OCI-LY1 (cell line): Measurements from ENCODE around the gene TIMM44.

Experiments
- H2AFZ ChIP-seq: fragments of 200-600 bp; sonication (generic), shearing (Covaris generic); 2 replicates; pipeline ENCODE4 v1.6.0; 2014; ENCODE audit warnings: antibody characterized with exemption, mild to moderate bottlenecking, low read length
- H3F3A ChIP-seq: fragments of 200-600 bp; sonication (generic), shearing (Covaris generic); 2 replicates; pipeline ENCODE4 v1.6.0; 2014; ENCODE audit warnings: mild to moderate bottlenecking, antibody characterized with exemption, low read length, moderate library complexity; ENCODE audit not compliant: insufficient read depth
- H3K27ac ChIP-seq: fragments of 200-600 bp; sonication (generic); 2 replicates; pipeline ENCODE4 v1.5.1; 2014; ENCODE audit warnings: low read length, mixed run types, mild to moderate bottlenecking, low read depth; ENCODE audit not compliant: poor library complexity, severe bottlenecking
- H3K27me3 ChIP-seq: fragments of 200-600 bp; sonication (generic); 2 replicates; pipeline ENCODE4 v1.6.0; 2014; ENCODE audit warnings: antibody characterized with exemption, mild to moderate bottlenecking, low read length, moderate library complexity; ENCODE audit not compliant: insufficient read depth
- H3K36me3 ChIP-seq: fragments of 200-600 bp; sonication (generic); 2 replicates; pipeline ENCODE4 v1.6.1; 2014; ENCODE audit warnings: mild to moderate bottlenecking, antibody characterized with exemption, low read length, moderate library complexity, mixed read lengths; ENCODE audit not compliant: insufficient read depth
- H3K4me1 ChIP-seq: fragments of 200-600 bp; sonication (generic); 2 replicates; pipeline ENCODE4 v1.5.1; 2014; ENCODE audit warnings: mild to moderate bottlenecking, low read length, moderate library complexity; ENCODE audit not compliant: insufficient read depth, severe bottlenecking
- H3K4me2 ChIP-seq: fragments of 200-600 bp; sonication (generic), shearing (Covaris generic); 2 replicates; pipeline ENCODE4 v1.6.1; 2014; ENCODE audit warnings: low read length
- H3K4me3 ChIP-seq: fragments of 200-600 bp; sonication (generic); 2 replicates; pipeline ENCODE4 v1.5.1; 2014; ENCODE audit warnings: low read length, low read depth, mild to moderate bottlenecking, mixed read lengths; ENCODE audit not compliant: poor library complexity, severe bottlenecking
- H3K79me2 ChIP-seq: fragments of 200-600 bp; shearing (Covaris generic); 2 replicates; pipeline ENCODE4 v1.6.1; 2016; ENCODE audit warnings: mixed run types, low read length, mixed read lengths; ENCODE audit not compliant: insufficient read depth
- H3K9ac ChIP-seq: fragments of 200-600 bp; sonication (generic), shearing (Covaris generic); 2 replicates; pipeline ENCODE4 v1.6.1; 2014; ENCODE audit warnings: mild to moderate bottlenecking, low read length, mixed read lengths
- H3K9me2 ChIP-seq: fragments of 200-600 bp; sonication (generic), shearing (Covaris generic); 2 replicates; pipeline ENCODE4 v1.6.1; 2014; ENCODE audit warnings: low read depth, mild to moderate bottlenecking, low read length, mixed read lengths
- H3K9me3 ChIP-seq: fragments of 200-600 bp; shearing (Covaris generic); 2 replicates; pipeline ENCODE4 v1.6.1; 2014; ENCODE audit warnings: low read length, mixed read lengths
- H4K20me1 ChIP-seq: fragments of 200-600 bp; sonication (generic), shearing (Covaris generic); 2 replicates; pipeline ENCODE4 v1.6.0; 2016; ENCODE audit warnings: mild to moderate bottlenecking, low read length; ENCODE audit not compliant: insufficient read depth
- EZH2 ChIP-seq: fragments of 200-600 bp; sonication (generic), shearing (Covaris generic); IDR thresholded peaks from 2 replicates; pipeline ENCODE4 v1.8.0; 2017; ENCODE audit warnings: borderline replicate concordance, mixed run types, mild to moderate bottlenecking, antibody characterized with exemption, low read length, moderate library complexity, mixed read lengths
- TF ChIP-seq, protein P1 (sequence below): fragments of 200-600 bp; sonication (generic), shearing (Covaris generic); IDR thresholded peaks from 2 replicates; pipeline ENCODE4 v1.5.1; 2017; ENCODE audit warnings: mild to moderate bottlenecking, antibody characterized with exemption, low read length, moderate library complexity, mixed read lengths

TIMM44 gene

DNA sequence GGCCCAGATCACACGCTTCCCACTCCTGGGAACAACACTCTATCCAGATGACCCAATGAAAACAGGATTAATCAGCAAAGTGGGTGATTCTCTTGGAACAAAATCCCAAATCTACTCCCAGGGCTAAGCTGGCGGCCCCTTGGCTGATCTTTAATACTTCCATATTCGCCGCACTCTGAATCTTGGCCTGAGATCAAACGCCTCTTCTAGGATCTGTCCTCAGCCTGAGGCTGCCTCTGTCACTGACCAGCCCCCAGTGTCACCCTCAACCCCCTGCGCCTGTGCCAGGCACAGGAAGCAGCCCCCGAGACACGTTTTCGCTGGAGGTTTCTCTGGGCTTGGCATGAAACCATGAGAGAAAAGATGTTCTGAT, 15.1 kb downstream of the TIMM44 start:
- Histone ChIP-seq H4K20me1 (no peaks in the 10 kb centered on the region), H3K4me2 (no peak overlapping the region), H3K27ac (no peak overlapping the region), H3K36me3 (peaks cover 34% of the 10 kb centered on the region), H3K4me1 (peaks cover 10% of the 10 kb centered on the region), H3K27me3 (no peaks in the 10 kb centered on the region; the same call in 1 of the 2 replicates), H3K9me3 (no peaks in the 10 kb centered on the region), H3K79me2 (no peaks in the 10 kb centered on the region), H2AFZ (no peak overlapping the region), H3K4me3 (no peak overlapping the region), H3K9ac (no peak overlapping the region), H3F3A (no peaks in the 10 kb centered on the region), H3K9me2 (no peaks in the 10 kb centered on the region)
- no peak for TF ChIP-seq EZH2
- TF ChIP-seq, protein P1, sequence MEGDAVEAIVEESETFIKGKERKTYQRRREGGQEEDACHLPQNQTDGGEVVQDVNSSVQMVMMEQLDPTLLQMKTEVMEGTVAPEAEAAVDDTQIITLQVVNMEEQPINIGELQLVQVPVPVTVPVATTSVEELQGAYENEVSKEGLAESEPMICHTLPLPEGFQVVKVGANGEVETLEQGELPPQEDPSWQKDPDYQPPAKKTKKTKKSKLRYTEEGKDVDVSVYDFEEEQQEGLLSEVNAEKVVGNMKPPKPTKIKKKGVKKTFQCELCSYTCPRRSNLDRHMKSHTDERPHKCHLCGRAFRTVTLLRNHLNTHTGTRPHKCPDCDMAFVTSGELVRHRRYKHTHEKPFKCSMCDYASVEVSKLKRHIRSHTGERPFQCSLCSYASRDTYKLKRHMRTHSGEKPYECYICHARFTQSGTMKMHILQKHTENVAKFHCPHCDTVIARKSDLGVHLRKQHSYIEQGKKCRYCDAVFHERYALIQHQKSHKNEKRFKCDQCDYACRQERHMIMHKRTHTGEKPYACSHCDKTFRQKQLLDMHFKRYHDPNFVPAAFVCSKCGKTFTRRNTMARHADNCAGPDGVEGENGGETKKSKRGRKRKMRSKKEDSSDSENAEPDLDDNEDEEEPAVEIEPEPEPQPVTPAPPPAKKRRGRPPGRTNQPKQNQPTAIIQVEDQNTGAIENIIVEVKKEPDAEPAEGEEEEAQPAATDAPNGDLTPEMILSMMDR = no peak

DNA sequence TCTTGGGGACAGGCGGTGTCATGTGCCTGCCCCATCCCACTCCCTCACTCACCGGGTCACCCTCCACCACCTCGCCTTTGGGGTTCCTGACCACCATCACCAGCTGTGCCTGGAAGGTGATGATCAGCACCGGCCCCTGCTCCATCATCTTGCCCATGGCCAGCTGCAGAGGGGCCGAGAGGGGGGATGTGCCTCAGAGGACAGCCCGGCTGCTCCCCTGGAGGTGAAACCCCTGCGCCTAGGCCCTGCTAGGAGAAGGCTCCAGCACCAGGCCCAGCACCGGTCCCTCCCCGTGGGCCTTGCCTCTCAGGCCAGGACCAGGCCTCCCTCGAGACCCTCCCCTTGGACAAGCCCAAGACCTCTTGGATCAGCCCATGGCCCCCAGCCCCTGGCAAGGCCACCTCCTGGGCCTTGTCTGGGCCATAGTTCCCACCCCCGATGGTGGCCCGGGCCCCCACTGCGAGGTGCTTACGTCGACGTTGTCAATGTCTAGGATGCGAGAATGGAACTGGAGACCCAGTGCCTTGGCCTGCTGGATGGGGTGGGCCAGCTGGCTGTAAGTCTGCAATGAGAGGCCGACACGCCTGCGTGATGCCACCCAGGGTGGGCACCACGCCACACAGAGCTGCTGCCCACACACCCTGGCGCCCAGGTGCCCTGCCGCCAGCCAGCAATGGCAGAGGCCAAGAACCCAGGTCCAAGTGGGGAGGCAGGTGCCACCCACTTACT, 15.7 kb downstream of the TIMM44 start:
- Histone ChIP-seq H3K27ac (no peak overlapping the region), H3K4me1 (peaks cover 10% of the 10 kb centered on the region), H3K36me3 (peaks cover 34% of the 10 kb centered on the region), H3K4me3 (no peak overlapping the region), H3K79me2 (no peaks in the 10 kb centered on the region), H3F3A (no peaks in the 10 kb centered on the region), H2AFZ (no peak overlapping the region), H3K4me2 (no peak overlapping the region), H3K9me3 (no peaks in the 10 kb centered on the region), H3K27me3 (no peaks in the 10 kb centered on the region; the same call in 1 of the 2 replicates), H3K9ac (no peak overlapping the region), H3K9me2 (no peaks in the 10 kb centered on the region), H4K20me1 (no peaks in the 10 kb centered on the region)
- TF ChIP-seq, protein P1 = no peak
- no peak for TF ChIP-seq EZH2

DNA sequence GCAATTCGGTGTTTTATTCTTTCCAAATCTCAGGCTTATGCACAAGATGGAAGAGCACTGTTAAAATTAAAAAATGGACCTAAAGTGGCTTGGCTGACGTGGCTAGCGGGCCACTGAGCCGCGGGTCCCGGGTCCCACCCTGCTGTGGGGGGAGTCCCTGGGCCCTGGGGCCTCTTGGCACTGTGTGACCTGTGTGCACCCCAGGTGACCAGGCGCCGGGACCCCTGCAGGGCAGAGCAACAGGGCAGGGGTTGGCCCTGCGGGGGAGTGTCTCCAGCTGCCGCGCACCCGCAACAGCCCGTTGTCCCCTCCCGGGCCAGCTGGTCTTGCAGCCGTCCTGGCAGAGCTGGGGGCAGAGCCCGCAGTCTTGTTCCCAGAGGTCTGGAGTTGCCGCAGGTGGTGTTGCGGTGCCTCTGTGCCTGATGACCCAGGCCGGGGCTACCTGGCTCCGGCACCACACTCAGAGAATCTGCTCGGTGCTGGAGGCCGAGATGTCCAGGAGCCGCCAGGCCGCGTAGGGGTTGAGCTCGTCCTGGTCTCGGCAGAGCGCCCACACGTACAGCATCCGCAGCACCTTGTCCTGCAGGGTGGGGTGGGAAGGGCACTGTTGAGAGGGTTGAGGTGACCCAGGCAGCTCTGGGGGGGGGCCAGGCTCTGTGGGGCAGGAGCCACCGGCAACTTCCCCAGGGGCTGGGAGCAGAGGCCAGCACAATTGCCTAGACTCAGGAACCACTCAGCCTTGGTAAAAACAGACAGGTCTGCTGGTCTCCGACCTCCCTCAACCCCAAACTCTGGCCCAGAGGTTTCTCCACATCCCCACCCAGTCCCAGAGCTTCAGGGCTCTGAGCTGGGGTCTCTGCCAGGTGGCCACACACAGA, 16.5 kb downstream of the TIMM44 start:
- H3K27me3 ChIP-seq = no peaks in the 10 kb centered on the region; the same call in 1 of the 2 replicates
- H3K9ac ChIP-seq = no peak overlapping the region
- H3K4me2 ChIP-seq = no peak overlapping the region
- no peak overlapping the region for H3K27ac ChIP-seq
- TF ChIP-seq, protein P1 = no peak
- no peak for TF ChIP-seq EZH2
- no peaks in the 10 kb centered on the region for H3K9me3 ChIP-seq
- no peaks in the 10 kb centered on the region for H3F3A ChIP-seq
- H4K20me1 ChIP-seq = no peaks in the 10 kb centered on the region
- H3K9me2 ChIP-seq = no peaks in the 10 kb centered on the region
- peaks cover 10% of the 10 kb centered on the region for H3K4me1 ChIP-seq
- H3K79me2 ChIP-seq = no peaks in the 10 kb centered on the region
- no peak overlapping the region for H2AFZ ChIP-seq
- peaks cover 33% of the 10 kb centered on the region for H3K36me3 ChIP-seq
- H3K4me3 ChIP-seq = no peak overlapping the region
